ENCODE results near the gene MYH9.
A peak's percentile ranks its signal among the peaks of the same experiment; 100 is the strongest.

MYH9 gene

DNA sequence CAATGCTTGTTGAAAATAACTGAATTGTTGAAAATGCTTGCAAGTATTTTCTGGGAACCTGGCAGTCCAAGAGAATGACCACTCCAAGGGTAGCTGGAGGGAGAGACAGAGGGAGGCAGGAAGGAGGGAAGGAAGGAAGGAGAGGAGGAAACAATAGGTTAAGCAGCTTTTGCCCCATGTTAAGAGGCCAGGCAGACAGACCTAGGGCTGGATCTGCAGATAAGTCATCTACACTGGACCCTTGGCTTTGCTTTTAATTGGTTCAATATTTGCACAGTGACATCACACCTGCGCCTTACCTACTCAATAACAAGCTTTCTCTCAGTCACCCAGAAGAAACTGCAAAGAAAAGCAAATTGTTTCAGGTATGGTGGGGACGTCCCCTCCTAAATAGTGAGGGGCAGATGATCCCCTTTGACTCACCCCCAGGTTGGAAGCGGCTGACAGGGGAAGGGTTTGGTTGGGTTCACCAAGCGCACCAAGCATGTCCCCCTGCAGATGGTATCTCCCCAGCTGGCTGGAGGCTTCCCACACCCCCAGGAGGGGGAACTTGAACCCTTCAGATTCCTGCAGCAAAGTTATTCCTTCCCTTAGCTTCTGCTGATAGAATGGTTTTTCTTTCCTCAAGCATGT lies 24.3 kb downstream of the MYH9 start:
- peaks cover 28% of the 10 kb centered on the region for H3K79me1 ChIP-seq (ENCODE audit: low read length)
- H3K4ac ChIP-seq (ENCODE audit: low read depth, low read length) = no peak overlapping the region
- H2AK5ac ChIP-seq (ENCODE audit: low read length) = no peak overlapping the region
- no peak overlapping the region for H4K5ac ChIP-seq (ENCODE audit: low read length)
- peaks cover 95% of the 10 kb centered on the region for H3K79me2 ChIP-seq (ENCODE audit: control insufficient read depth, insufficient read depth, low read length)
- no CpG with 5 or more reads among the region's 4 CpGs for WGBS (ENCODE audit: extremely low coverage, insufficient coverage, low lambda C conversion rate)
- no peak overlapping the region for H4K8ac ChIP-seq (ENCODE audit: low read depth, low read length)
- H3K56ac ChIP-seq (ENCODE audit: low read length) = no peak overlapping the region
- H3K27me3 ChIP-seq (ENCODE audit: insufficient read depth, low read length, poor library complexity) = no peaks in the 10 kb centered on the region
- no peak for DNase-seq
- no peak overlapping the region for H3K23ac ChIP-seq (ENCODE audit: low read length)
- H3K4me1 ChIP-seq (ENCODE audit: control insufficient read depth, low read depth, low read length) = peaks cover 36% of the 10 kb centered on the region
- H3K18ac ChIP-seq (ENCODE audit: low read length) = no peak overlapping the region
- H3K4me3 ChIP-seq (ENCODE audit: low read length) = no peak overlapping the region
- H3K4me2 ChIP-seq (ENCODE audit: low read length) = no peak overlapping the region
- H3K27ac ChIP-seq (ENCODE audit: low read depth, low read length) = no peak overlapping the region
- H2BK15ac ChIP-seq (replicated peaks; ENCODE audit: low read depth) = no peak overlapping the region
- H3K36me3 ChIP-seq (ENCODE audit: control insufficient read depth, insufficient read depth, low read length) = no peaks in the 10 kb centered on the region
- no peak overlapping the region for H3K9ac ChIP-seq (ENCODE audit: low read length)
- no peak overlapping the region for H2BK120ac ChIP-seq (ENCODE audit: low read depth, low read length)
- H2BK5ac ChIP-seq (ENCODE audit: low read length) = no peak overlapping the region

DNA sequence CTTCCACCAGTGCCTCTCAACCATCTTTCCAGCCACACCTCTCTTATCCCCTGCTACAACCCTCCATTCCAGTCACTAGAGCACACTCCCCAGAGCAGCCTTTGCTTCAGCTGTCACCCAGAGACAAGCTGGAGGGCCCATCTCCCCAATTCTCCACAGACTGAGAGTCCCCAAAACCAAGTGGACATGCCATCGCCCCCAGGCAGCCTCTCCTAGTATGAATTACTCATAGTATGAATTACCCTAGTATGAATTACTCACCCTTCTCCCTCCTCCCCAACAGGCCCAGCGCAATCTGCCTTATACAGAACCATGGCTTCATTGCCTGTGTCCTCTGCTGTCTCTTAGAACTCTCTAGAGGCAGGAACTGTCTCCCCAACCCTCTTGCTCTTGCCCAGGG lies 24.8 kb downstream of the MYH9 start:
- H3K56ac ChIP-seq (ENCODE audit: low read length) = no peak overlapping the region
- no peak overlapping the region for H3K18ac ChIP-seq (ENCODE audit: low read length)
- H3K4ac ChIP-seq (ENCODE audit: low read depth, low read length) = no peak overlapping the region
- H2BK120ac ChIP-seq (ENCODE audit: low read depth, low read length) = no peak overlapping the region
- H3K36me3 ChIP-seq (ENCODE audit: control insufficient read depth, insufficient read depth, low read length) = no peaks in the 10 kb centered on the region
- no peak overlapping the region for H4K5ac ChIP-seq (ENCODE audit: low read length)
- WGBS (ENCODE audit: extremely low coverage, insufficient coverage, low lambda C conversion rate) = no CpG with 5 or more reads among the region's 2 CpGs
- no peak overlapping the region for H3K4me3 ChIP-seq (ENCODE audit: low read length)
- DNase-seq = no peak
- no peak overlapping the region for H2BK5ac ChIP-seq (ENCODE audit: low read length)
- H3K79me2 ChIP-seq (ENCODE audit: control insufficient read depth, insufficient read depth, low read length) = peaks cover 94% of the 10 kb centered on the region
- H2AK5ac ChIP-seq (ENCODE audit: low read length) = no peak overlapping the region
- peaks cover 28% of the 10 kb centered on the region for H3K79me1 ChIP-seq (ENCODE audit: low read length)
- H3K4me1 ChIP-seq (ENCODE audit: control insufficient read depth, low read depth, low read length) = peaks cover 32% of the 10 kb centered on the region
- H4K8ac ChIP-seq (ENCODE audit: low read depth, low read length) = no peak overlapping the region
- H3K4me2 ChIP-seq (ENCODE audit: low read length) = no peak overlapping the region
- no peak overlapping the region for H2BK15ac ChIP-seq (replicated peaks; ENCODE audit: low read depth)
- H3K23ac ChIP-seq (ENCODE audit: low read length) = no peak overlapping the region
- H3K27me3 ChIP-seq (ENCODE audit: insufficient read depth, low read length, poor library complexity) = no peaks in the 10 kb centered on the region
- H3K9ac ChIP-seq (ENCODE audit: low read length) = no peak overlapping the region
- no peak overlapping the region for H3K27ac ChIP-seq (ENCODE audit: low read depth, low read length)

DNA sequence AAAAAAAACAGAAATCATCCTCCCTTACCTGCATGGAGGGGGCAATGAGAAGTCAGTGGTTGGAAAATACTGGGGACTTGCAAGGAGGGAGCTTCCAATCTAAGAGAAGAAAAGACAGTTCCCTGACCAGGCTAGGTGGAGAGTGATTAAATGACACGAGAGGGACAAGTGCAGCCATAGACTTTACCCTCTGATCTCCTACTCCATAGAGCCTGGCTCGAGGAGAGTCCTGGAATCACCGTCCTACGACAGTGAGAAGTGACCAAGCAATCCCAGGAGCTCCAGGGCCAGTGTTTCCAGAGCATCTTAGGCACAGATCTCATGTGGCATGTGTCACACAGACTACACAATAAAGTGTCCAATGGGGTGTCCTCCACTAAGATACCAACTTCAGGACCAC lies 25.7 kb downstream of the MYH9 start:
- peaks cover 28% of the 10 kb centered on the region for H3K4me1 ChIP-seq (ENCODE audit: control insufficient read depth, low read depth, low read length)
- no peak overlapping the region for H2BK120ac ChIP-seq (ENCODE audit: low read depth, low read length)
- H3K56ac ChIP-seq (ENCODE audit: low read length) = no peak overlapping the region
- no peak overlapping the region for H3K18ac ChIP-seq (ENCODE audit: low read length)
- H3K27me3 ChIP-seq (ENCODE audit: insufficient read depth, low read length, poor library complexity) = no peaks in the 10 kb centered on the region
- H2BK5ac ChIP-seq (ENCODE audit: low read length) = no peak overlapping the region
- no peak overlapping the region for H3K9ac ChIP-seq (ENCODE audit: low read length)
- no peak overlapping the region for H3K4ac ChIP-seq (ENCODE audit: low read depth, low read length)
- no peak overlapping the region for H3K23ac ChIP-seq (ENCODE audit: low read length)
- peak overlapping the region; percentile 4 for H3K27ac ChIP-seq (ENCODE audit: low read depth, low read length)
- WGBS (ENCODE audit: extremely low coverage, insufficient coverage, low lambda C conversion rate) = no CpG with 5 or more reads among the region's 4 CpGs
- H3K36me3 ChIP-seq (ENCODE audit: control insufficient read depth, insufficient read depth, low read length) = no peaks in the 10 kb centered on the region
- no peak for DNase-seq
- H3K4me2 ChIP-seq (ENCODE audit: low read length) = no peak overlapping the region
- peaks cover 25% of the 10 kb centered on the region for H3K79me1 ChIP-seq (ENCODE audit: low read length)
- H4K5ac ChIP-seq (ENCODE audit: low read length) = no peak overlapping the region
- no peak overlapping the region for H2BK15ac ChIP-seq (replicated peaks; ENCODE audit: low read depth)
- H3K4me3 ChIP-seq (ENCODE audit: low read length) = no peak overlapping the region
- peak overlapping the region; percentile 29 for H2AK5ac ChIP-seq (ENCODE audit: low read length)
- H3K79me2 ChIP-seq (ENCODE audit: control insufficient read depth, insufficient read depth, low read length) = peaks cover 94% of the 10 kb centered on the region
- H4K8ac ChIP-seq (ENCODE audit: low read depth, low read length) = no peak overlapping the region

DNA sequence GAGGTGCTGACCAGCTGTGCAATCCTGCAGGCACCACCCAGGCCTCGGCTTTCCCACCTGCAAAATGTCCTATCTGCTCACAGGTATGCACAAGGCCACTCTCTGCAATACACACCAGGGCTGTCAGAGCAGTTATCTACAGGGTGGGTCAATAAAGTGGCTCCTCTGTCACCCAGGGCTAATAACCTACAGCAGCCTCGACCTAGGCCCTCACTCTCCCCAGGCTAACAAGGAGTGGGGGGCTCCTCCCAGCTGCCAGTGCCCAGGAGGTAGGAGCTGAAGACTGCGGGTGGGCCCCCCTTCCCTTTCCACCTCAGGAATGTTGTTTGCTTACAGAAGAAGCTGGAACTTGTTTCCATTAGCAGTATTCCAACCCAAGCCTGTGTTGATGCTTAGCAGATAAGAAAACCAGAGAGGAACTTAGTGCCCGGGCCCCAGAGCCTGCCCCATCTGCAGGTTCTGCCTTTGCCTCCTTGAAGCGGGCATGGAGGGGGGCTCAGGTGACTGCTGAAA lies 26.8 kb downstream of the MYH9 start:
- Histone ChIP-seq H3K27ac (ENCODE audit: low read depth, low read length) (peak overlapping the region; percentile 55), H2BK5ac (ENCODE audit: low read length) (peak overlapping the region; percentile 61), H3K56ac (ENCODE audit: low read length) (peak overlapping the region; percentile 61), H3K27me3 (ENCODE audit: insufficient read depth, low read length, poor library complexity) (no peaks in the 10 kb centered on the region), H3K4me2 (ENCODE audit: low read length) (no peak overlapping the region), H3K23ac (ENCODE audit: low read length) (no peak overlapping the region), H3K79me1 (ENCODE audit: low read length) (peaks cover 24% of the 10 kb centered on the region), H3K36me3 (ENCODE audit: control insufficient read depth, insufficient read depth, low read length) (no peaks in the 10 kb centered on the region), H3K4ac (ENCODE audit: low read depth, low read length) (no peak overlapping the region), H3K79me2 (ENCODE audit: control insufficient read depth, insufficient read depth, low read length) (peaks cover 91% of the 10 kb centered on the region), H2BK120ac (ENCODE audit: low read depth, low read length) (no peak overlapping the region), H2AK5ac (ENCODE audit: low read length) (no peak overlapping the region), H3K9ac (ENCODE audit: low read length) (peak overlapping the region; percentile 9), H2BK15ac (replicated peaks; ENCODE audit: low read depth) (no peak overlapping the region), H3K4me3 (ENCODE audit: low read length) (no peak overlapping the region), H4K8ac (ENCODE audit: low read depth, low read length) (no peak overlapping the region), H3K18ac (ENCODE audit: low read length) (no peak overlapping the region), H3K4me1 (ENCODE audit: control insufficient read depth, low read depth, low read length) (peaks cover 21% of the 10 kb centered on the region), H4K5ac (ENCODE audit: low read length) (no peak overlapping the region)
- DNase-seq = peak; percentile 83
- no CpG with 5 or more reads among the region's 5 CpGs for WGBS (ENCODE audit: extremely low coverage, insufficient coverage, low lambda C conversion rate)

DNA sequence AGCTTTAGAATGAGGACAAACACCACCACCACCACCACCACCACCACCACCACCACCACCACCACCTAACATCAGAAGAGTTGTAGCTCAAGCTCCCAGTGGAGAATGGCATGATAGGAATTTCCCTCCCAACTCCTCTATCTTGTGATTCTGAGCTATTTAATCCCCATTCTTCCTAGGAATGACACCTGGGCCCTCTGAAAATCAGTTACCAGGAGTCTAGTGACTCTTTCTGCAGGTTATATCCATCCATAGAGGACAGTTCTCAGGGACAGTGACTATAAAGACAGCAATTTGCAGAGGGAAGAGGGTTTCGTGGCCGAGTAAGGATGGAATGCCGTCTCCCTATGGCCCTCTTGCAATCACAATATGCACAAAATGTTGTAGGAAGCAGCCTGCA lies 27.8 kb downstream of the MYH9 start:
- H4K8ac ChIP-seq (ENCODE audit: low read depth, low read length) = no peak overlapping the region
- H3K36me3 ChIP-seq (ENCODE audit: control insufficient read depth, insufficient read depth, low read length) = no peaks in the 10 kb centered on the region
- no peak overlapping the region for H4K5ac ChIP-seq (ENCODE audit: low read length)
- no peak overlapping the region for H2AK5ac ChIP-seq (ENCODE audit: low read length)
- peaks cover 91% of the 10 kb centered on the region for H3K79me2 ChIP-seq (ENCODE audit: control insufficient read depth, insufficient read depth, low read length)
- H2BK5ac ChIP-seq (ENCODE audit: low read length) = no peak overlapping the region
- no peak overlapping the region for H2BK15ac ChIP-seq (replicated peaks; ENCODE audit: low read depth)
- H3K4me3 ChIP-seq (ENCODE audit: low read length) = no peak overlapping the region
- H3K4ac ChIP-seq (ENCODE audit: low read depth, low read length) = no peak overlapping the region
- H3K4me1 ChIP-seq (ENCODE audit: control insufficient read depth, low read depth, low read length) = peaks cover 23% of the 10 kb centered on the region
- no peak overlapping the region for H3K23ac ChIP-seq (ENCODE audit: low read length)
- no peak overlapping the region for H3K4me2 ChIP-seq (ENCODE audit: low read length)
- no peak overlapping the region for H3K9ac ChIP-seq (ENCODE audit: low read length)
- no peak overlapping the region for H3K27ac ChIP-seq (ENCODE audit: low read depth, low read length)
- no peak overlapping the region for H2BK120ac ChIP-seq (ENCODE audit: low read depth, low read length)
- H3K18ac ChIP-seq (ENCODE audit: low read length) = no peak overlapping the region
- peak; percentile 92 for DNase-seq
- H3K27me3 ChIP-seq (ENCODE audit: insufficient read depth, low read length, poor library complexity) = no peaks in the 10 kb centered on the region
- peaks cover 31% of the 10 kb centered on the region for H3K79me1 ChIP-seq (ENCODE audit: low read length)
- H3K56ac ChIP-seq (ENCODE audit: low read length) = no peak overlapping the region
- no CpG with 5 or more reads among the region's 3 CpGs for WGBS (ENCODE audit: extremely low coverage, insufficient coverage, low lambda C conversion rate)

DNA sequence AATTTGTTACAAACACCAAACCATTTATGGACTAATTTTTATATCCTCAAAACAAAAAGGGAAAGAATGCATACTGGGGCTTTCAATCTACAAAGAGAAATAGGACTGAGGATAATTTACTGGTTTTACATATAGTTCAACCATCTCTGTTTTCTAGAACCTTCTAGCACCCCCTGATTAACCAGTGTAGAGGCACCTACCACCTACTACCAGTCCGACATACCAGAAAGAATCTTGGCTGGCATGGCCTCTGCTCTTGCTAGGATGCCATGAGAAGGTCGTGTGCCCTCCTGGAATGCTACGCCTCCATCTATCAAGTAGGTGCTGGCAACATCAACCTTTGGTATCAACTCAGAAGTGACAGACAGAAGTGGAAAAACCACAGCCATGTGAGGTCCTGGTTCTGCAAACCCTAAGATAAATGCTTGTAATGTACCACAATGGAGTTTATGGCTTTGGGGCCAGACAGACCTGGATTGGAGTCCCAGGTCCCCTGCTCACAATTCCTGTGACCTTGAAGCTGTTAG lies 28.2 kb downstream of the MYH9 start:
- DNase-seq = no peak
- Histone ChIP-seq H3K79me1 (ENCODE audit: low read length) (peaks cover 29% of the 10 kb centered on the region), H3K4me1 (ENCODE audit: control insufficient read depth, low read depth, low read length) (peaks cover 22% of the 10 kb centered on the region), H2AK5ac (ENCODE audit: low read length) (no peak overlapping the region), H4K5ac (ENCODE audit: low read length) (no peak overlapping the region), H3K79me2 (ENCODE audit: control insufficient read depth, insufficient read depth, low read length) (peaks cover 91% of the 10 kb centered on the region), H4K8ac (ENCODE audit: low read depth, low read length) (no peak overlapping the region), H3K23ac (ENCODE audit: low read length) (no peak overlapping the region), H3K4ac (ENCODE audit: low read depth, low read length) (no peak overlapping the region), H3K4me3 (ENCODE audit: low read length) (no peak overlapping the region), H3K9ac (ENCODE audit: low read length) (no peak overlapping the region), H3K18ac (ENCODE audit: low read length) (no peak overlapping the region), H3K27me3 (ENCODE audit: insufficient read depth, low read length, poor library complexity) (no peaks in the 10 kb centered on the region), H3K36me3 (ENCODE audit: control insufficient read depth, insufficient read depth, low read length) (no peaks in the 10 kb centered on the region), H2BK120ac (ENCODE audit: low read depth, low read length) (no peak overlapping the region), H3K4me2 (ENCODE audit: low read length) (no peak overlapping the region), H2BK15ac (replicated peaks; ENCODE audit: low read depth) (no peak overlapping the region), H3K56ac (ENCODE audit: low read length) (no peak overlapping the region), H3K27ac (ENCODE audit: low read depth, low read length) (no peak overlapping the region), H2BK5ac (ENCODE audit: low read length) (peak overlapping the region; percentile 6)
- no CpG with 5 or more reads among the region's 3 CpGs for WGBS (ENCODE audit: extremely low coverage, insufficient coverage, low lambda C conversion rate)
